Testis (tissue), 3 donors: ENCODE data around the gene SNTG2. TPM values are rescaled to one million over a fixed set of nuclear protein-coding genes. Genes with fewer than 3 reads are reported as not detected.

Experiments
- DNase-seq: peaks from one replicate; pipeline ENCODE4 v3.0.0-alpha.2; 2019
- H3K27ac ChIP-seq, 2 donors: fragments of 200-600 bp; sonication (generic); one replicate each; pipeline ENCODE4 v1.5.1; 2019
- H3K27me3 ChIP-seq: fragments of 200-600 bp; sonication (generic); one replicate; pipeline ENCODE4 v1.5.1; 2019
- H3K36me3 ChIP-seq: fragments of 200-600 bp; sonication (generic); one replicate; pipeline ENCODE4 v1.5.1; 2017; ENCODE audit warnings: low read depth; ENCODE audit errors: missing control alignments
- H3K4me1 ChIP-seq: fragments of 200-600 bp; sonication (generic); one replicate; pipeline ENCODE4 v1.5.1; 2019
- H3K4me3 ChIP-seq, 2 donors: fragments of 200-600 bp; sonication (generic); one replicate each; pipeline ENCODE4 v1.5.1; 2017 to 2019
- H3K9me3 ChIP-seq: fragments of 200-600 bp; sonication (generic); one replicate; pipeline ENCODE4 v1.5.1; 2017
- CTCF ChIP-seq, 3 experiments: fragments of 450-650 bp in 2 of 3; fragments of 200-600 bp in 1 of 3; sonication (generic) in 1 of 3; IDR thresholded peaks; one replicate each; pipeline ENCODE4 v1.5.1; 2016 to 2019; ENCODE audit warnings: antibody characterized with exemption in 3 of 3, mild to moderate bottlenecking in 2 of 3, moderate library complexity in 1 of 3
- POLR2A ChIP-seq: fragments of 450-650 bp; IDR thresholded peaks from one replicate; pipeline ENCODE4 v1.6.1; 2017; ENCODE audit warnings: antibody characterized with exemption, mild to moderate bottlenecking, moderate library complexity
- WGBS, 2 donors: methylation state at CpG; one replicate each; pipeline ENCODE4 v1.1.5; 2018; 5-methylcytosine and 5-hydroxymethylcytosine counted together
- intact Hi-C: fragments of 100-400 bp; cut with DNase I; formaldehyde crosslinking; loops from one replicate; pipeline ENCODE4 v1.15.1; 2023; ENCODE audit warnings: low total_unique reads
- polyA plus RNA-seq: library from polyadenylated mRNA; stranded (reverse); fragments of 350-450 nt; fragmentation: Illumina TruSeq; extraction: RNeasy Lipid Tissue Mini Kit (QIAGEN cat#74804); gene quantifications from one replicate; pipeline ENCODE4 v1.2.3, GENCODE V29; 2014; ENCODE audit warnings: low read depth, low replicate concordance; ENCODE audit not compliant: insufficient read depth
- total RNA-seq, 2 donors: library from RNA; depleted of rRNA; stranded (reverse); fragments of >200 nt; gene quantifications; one replicate each; pipeline ENCODE4 v1.2.3, GENCODE V29; 2016

Gene SNTG2
- total and polyA plus RNA-seq, 3 donors from 2014 or later: 8.7 to 10.2 (median 9.1) TPM

- no peaks in the 10 kb centered on the region for H3K36me3 ChIP-seq
- WGBS, 2 donors: 73 to 77% methylated on average over 8 of the region's 8 CpGs
- no peak for TF ChIP-seq CTCF (IDR thresholded peaks at IDR 0.05)
- TF ChIP-seq POLR2A: no peak
- H3K9me3 ChIP-seq: no peaks in the 10 kb centered on the region
- H3K27me3 ChIP-seq: no peaks in the 10 kb centered on the region
- intact Hi-C loops: no loop called here
- H3K4me1 ChIP-seq: no peaks in the 10 kb centered on the region
- no peak overlapping the region for H3K27ac ChIP-seq
- no peak for DNase-seq
- H3K4me3 ChIP-seq: no peak overlapping the region
These were observed 103.1 kb downstream of the SNTG2 start for GRCh38 chr2:1053786-1054185.

GRCh38 chr2:1054399-1054798, 103.8 kb downstream of the SNTG2 start:
- Histone ChIP-seq H3K4me3 (no peak overlapping the region), H3K4me1 (no peaks in the 10 kb centered on the region)
- WGBS, 2 donors: 83 to 96% methylated on average over 3 of the region's 3 CpGs

GRCh38 chr2:1055014-1055595, 104.5 kb downstream of the SNTG2 start:
- H3K4me1 ChIP-seq: no peaks in the 10 kb centered on the region
- DNase-seq: no peak
- no peak for TF ChIP-seq POLR2A
- no peak for TF ChIP-seq CTCF (IDR thresholded peaks at IDR 0.05)
- H3K27ac ChIP-seq: no peak overlapping the region
- no peaks in the 10 kb centered on the region for H3K9me3 ChIP-seq
- no peak overlapping the region for H3K4me3 ChIP-seq
- no peaks in the 10 kb centered on the region for H3K27me3 ChIP-seq
- no peaks in the 10 kb centered on the region for H3K36me3 ChIP-seq
- intact Hi-C loops: no loop called here
- 78 to 84% methylated on average over 11 of the region's 11 CpGs for WGBS, 2 donors

More at GRCh38 chr2:1054399-1054798, 103.8 kb downstream of the SNTG2 start:
- DNase-seq: no peak
- no peaks in the 10 kb centered on the region for H3K36me3 ChIP-seq
- intact Hi-C loops: no loop called here
- H3K27ac ChIP-seq: no peak overlapping the region
- H3K27me3 ChIP-seq: no peaks in the 10 kb centered on the region
- H3K9me3 ChIP-seq: no peaks in the 10 kb centered on the region
- TF ChIP-seq CTCF (IDR thresholded peaks at IDR 0.05): no peak
- TF ChIP-seq POLR2A: no peak

- Histone ChIP-seq H3K9me3 (no peaks in the 10 kb centered on the region), H3K27ac (no peak overlapping the region), H3K4me3 (no peak overlapping the region), H3K4me1 (no peaks in the 10 kb centered on the region), H3K27me3 (no peaks in the 10 kb centered on the region), H3K36me3 (no peaks in the 10 kb centered on the region)
- intact Hi-C loops: no loop called here
- 93 to 95% methylated on average over 3 of the region's 3 CpGs for WGBS, 2 donors
- TF ChIP-seq CTCF (IDR thresholded peaks at IDR 0.05): no peak
- DNase-seq: no peak
These were observed 109.7 kb downstream of the SNTG2 start for GRCh38 chr2:1060372-1060771.

- no peaks in the 10 kb centered on the region for H3K36me3 ChIP-seq
- no peak for DNase-seq
- TF ChIP-seq CTCF (IDR thresholded peaks at IDR 0.05): no peak
- TF ChIP-seq POLR2A: no peak
- H3K27ac ChIP-seq: no peak overlapping the region
- intact Hi-C loops: no loop called here
- 76 to 80% methylated on average over 5 of the region's 5 CpGs for WGBS, 2 donors
- H3K4me1 ChIP-seq: no peaks in the 10 kb centered on the region
- H3K27me3 ChIP-seq: no peaks in the 10 kb centered on the region
- H3K9me3 ChIP-seq: no peaks in the 10 kb centered on the region
- no peak overlapping the region for H3K4me3 ChIP-seq
These were observed 110.3 kb downstream of the SNTG2 start for GRCh38 chr2:1060987-1061386.
